ENCODE results near the gene NATD1. TPM values are rescaled to one million over a fixed set of nuclear protein-coding genes. Genes with fewer than 3 reads are reported as not detected.

NATD1 gene
- total and polyA plus RNA-seq, 4 donors = 1.4 to 24.5 (median 2.9) TPM

- H3K4me3 ChIP-seq (ENCODE audit: low read depth in 1 of 3, low read length in 3 of 3) = peak overlapping the region; percentile 58 to 92 (median 82)
- TF ChIP-seq SP1 (IDR thresholded peaks at IDR 0.05) (peak; percentile 71), FOXA2 (IDR thresholded peaks at IDR 0.05) (peak; percentile 27), REST (IDR thresholded peaks at IDR 0.05) (peak; percentile 61), MAX (IDR thresholded peaks at IDR 0.05) (peak; percentile 98), NR2F2 (IDR thresholded peaks at IDR 0.05) (no peak), JUND (IDR thresholded peaks at IDR 0.05) (peak; percentile 63 to 85), TAF1 (conservative IDR thresholded peaks at IDR 0.05) (peak; percentile 49), GABPA (IDR thresholded peaks at IDR 0.05 in 1 of 2, conservative IDR thresholded peaks at IDR 0.05 in 1 of 2) (peak in 1 of 2 donors; percentile 73), EGR1 (IDR thresholded peaks at IDR 0.05; ENCODE audit: low read depth in 2 of 2) (peak; percentile 59 to 80), CTCF (IDR thresholded peaks at IDR 0.05; ENCODE audit: low read depth, low read length, missing input control) (no peak), FOXA1 (IDR thresholded peaks at IDR 0.05) (peak; percentile 5), HNF4A (conservative IDR thresholded peaks at IDR 0.05) (peak; percentile 56 to 78), RAD21 (IDR thresholded peaks at IDR 0.05) (peak in 1 of 2 donors; percentile 8), ZBTB33 (IDR thresholded peaks at IDR 0.05) (peak; percentile 75), RXRA (IDR thresholded peaks at IDR 0.05) (peak; percentile 50 to 88), ATF3 (IDR thresholded peaks at IDR 0.05) (peak; percentile 48), HNF4G (IDR thresholded peaks at IDR 0.05) (no peak), YY1 (IDR thresholded peaks at IDR 0.05) (peak; percentile 71)
- 2% methylated on average over 16 of the region's 16 CpGs for WGBS
- peaks cover 24 to 46% (median 34%) of the 10 kb centered on the region in 4 donors for H3K4me1 ChIP-seq (ENCODE audit: control insufficient read depth in 4 of 4, insufficient read depth in 4 of 4, low read length in 3 of 4)
- no peaks in the 10 kb centered on the region for H3K36me3 ChIP-seq (ENCODE audit: control insufficient read depth in 4 of 4, insufficient read depth in 3 of 4, low read depth in 1 of 4, low read length in 3 of 4)
- H3K27ac ChIP-seq (ENCODE audit: low read depth in 1 of 2, low read length in 2 of 2) = peak overlapping the region; percentile 89 to 96
- no peaks in the 10 kb centered on the region for H3K9me3 ChIP-seq (ENCODE audit: control insufficient read depth in 4 of 4, low read length in 3 of 4)
- DNase-seq (ENCODE audit: low spot score) = peak; percentile 73
- H3K27me3 ChIP-seq (ENCODE audit: control insufficient read depth in 4 of 4, insufficient read depth in 4 of 4, low read length in 3 of 4) = no peaks in the 10 kb centered on the region
- peak overlapping the region; percentile 74 to 97 for H3K9ac ChIP-seq (ENCODE audit: low read depth in 1 of 2, low read length in 2 of 2)
These were observed 33.0 kb upstream of the NATD1 start for GRCh38 chr17:21286066-21286770.

All from liver (tissue), 9 donors.